Caco-2 (cell line): Measurements from ENCODE around the gene USF1. TPM values are rescaled to one million over a fixed set of nuclear protein-coding genes. Genes with fewer than 3 reads are reported as not detected.

Experiments
- BruUV-seq: library from RNA; stranded (reverse); fragments of 400-500 nt; replicated peaks from 2 replicates; lab custom pipeline; 2021; lab: Mats Ljungman, UMichigan
- CTCF ChIA-PET: fragments of 300-600 bp; sonication (Branson Sonifier 250); formaldehyde crosslinking; loops from one replicate; lab custom pipeline; 2022; ENCODE audit warnings: antibody characterized with exemption; lab: Charles Lee
- POLR2A ChIA-PET: fragments of 300-600 bp; sonication (Branson Sonifier 250); formaldehyde crosslinking; loops from one replicate; lab custom pipeline; 2022; ENCODE audit warnings: antibody characterized with exemption; lab: Charles Lee
- DNase-seq, 2 experiments: peaks; one replicate each; pipeline versions ENCODE4 v3.0.0 to v3.0.0-alpha.2; 2020 to 2022
- H3K27me3 ChIP-seq: replicated peaks from 2 replicates; pipeline ENCODE4 v1.6.0; 2011; ENCODE audit warnings: low read length; ENCODE audit not compliant: control insufficient read depth, insufficient read depth
- H3K36me3 ChIP-seq: 2 replicates; pipeline ENCODE4 v1.5.1; 2011; ENCODE audit warnings: low read length; ENCODE audit not compliant: control insufficient read depth, insufficient read depth
- H3K4me1 ChIP-seq: fragments of 250-450 bp; sonication (Bioruptor Pico); 2 replicates; pipeline ENCODE4 v1.5.1; 2020; ENCODE audit warnings: mild to moderate bottlenecking
- H3K4me3 ChIP-seq: 2 replicates; pipeline ENCODE4 v1.5.1; 2011; ENCODE audit warnings: low read depth, mild to moderate bottlenecking, control low read depth, low read length
- H3K9me3 ChIP-seq: fragments of 250-450 bp; sonication (Bioruptor Pico); 2 replicates; pipeline ENCODE4 v1.5.1; 2020; ENCODE audit warnings: mild to moderate bottlenecking, moderate library complexity
- H3K27ac Mint-ChIP-seq: one replicate; pipeline ENCODE4 v1.8.0; 2022; ENCODE audit warnings: mixed read lengths; ENCODE audit not compliant: unreplicated experiment
- H3K27me3 Mint-ChIP-seq: one replicate; pipeline ENCODE4 v1.8.0; 2022; ENCODE audit warnings: mixed read lengths; ENCODE audit not compliant: insufficient read depth, unreplicated experiment
- H3K36me3 Mint-ChIP-seq: one replicate; pipeline ENCODE4 v1.8.0; 2022; ENCODE audit warnings: mild to moderate bottlenecking, mixed read lengths; ENCODE audit not compliant: insufficient read depth, unreplicated experiment
- H3K4me1 Mint-ChIP-seq: one replicate; pipeline ENCODE4 v1.8.0; 2022; ENCODE audit warnings: low read depth, mixed read lengths; ENCODE audit not compliant: unreplicated experiment
- H3K4me3 Mint-ChIP-seq: one replicate; pipeline ENCODE4 v1.8.0; 2022; ENCODE audit warnings: mild to moderate bottlenecking, moderate library complexity, mixed read lengths; ENCODE audit not compliant: unreplicated experiment
- H3K9me3 Mint-ChIP-seq: one replicate; pipeline ENCODE4 v1.8.0; 2022; ENCODE audit warnings: mixed read lengths; ENCODE audit not compliant: unreplicated experiment
- intact Hi-C: fragments of 100-400 bp; cut with micrococcal nuclease; formaldehyde crosslinking; loops from one replicate; pipeline ENCODE4 v1.10.0; 2022; ENCODE audit not compliant: unreplicated experiment
- total RNA-seq: library from RNA; stranded (reverse); gene quantifications from 2 replicates; pipeline ENCODE4 v1.2.3, GENCODE V29; 2022
- TF ChIP-seq, protein P1 (sequence below), 2 experiments: fragments of 200-600 bp in 1 of 2; IDR thresholded peaks; 1 replicate in 1 of 2; 2 replicates in 1 of 2; pipeline versions ENCODE4 v1.5.1 to v1.8.0; 2011 to 2022; ENCODE audit warnings: antibody characterized with exemption in 1 of 2, control low read depth in 1 of 2, inconsistent platforms in 1 of 2, low read depth in 1 of 2, low read length in 1 of 2, mild to moderate bottlenecking in 1 of 2, moderate library complexity in 1 of 2; ENCODE audit not compliant: insufficient read depth in 1 of 2, severe bottlenecking in 1 of 2, unreplicated experiment in 1 of 2

Gene USF1
- total RNA-seq, 1 experiment from 2014 or later, result 49.7 TPM

DNA sequence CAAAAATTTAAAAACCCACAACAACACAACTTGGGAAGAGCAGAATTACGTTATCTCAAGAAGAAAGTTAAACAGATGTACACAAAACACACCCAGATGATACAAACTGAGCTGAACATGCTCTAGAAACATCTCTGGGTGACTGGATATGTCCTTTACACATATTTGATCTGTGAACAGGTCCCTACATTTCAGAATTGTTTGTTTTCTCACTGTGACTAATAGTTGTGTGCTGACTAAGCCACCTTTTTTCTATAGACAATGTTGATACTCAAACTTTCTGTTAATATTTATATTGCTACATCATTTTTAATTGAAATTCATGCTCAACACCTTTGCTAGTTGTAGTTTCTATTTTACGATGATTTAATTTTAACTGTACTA is 23.8 kb downstream of the USF1 start:
- Mint-ChIP-seq H3K27me3 (no peaks in the 10 kb centered on the region), H3K4me1 (peaks cover 49% of the 10 kb centered on the region), H3K27ac (peak overlapping the region; percentile 97), H3K9me3 (no peaks in the 10 kb centered on the region), H3K36me3 (peaks cover 28% of the 10 kb centered on the region), H3K4me3 (peak overlapping the region; percentile 89)
- no peaks in the 10 kb centered on the region for H3K9me3 ChIP-seq
- TF ChIP-seq, protein P1, sequence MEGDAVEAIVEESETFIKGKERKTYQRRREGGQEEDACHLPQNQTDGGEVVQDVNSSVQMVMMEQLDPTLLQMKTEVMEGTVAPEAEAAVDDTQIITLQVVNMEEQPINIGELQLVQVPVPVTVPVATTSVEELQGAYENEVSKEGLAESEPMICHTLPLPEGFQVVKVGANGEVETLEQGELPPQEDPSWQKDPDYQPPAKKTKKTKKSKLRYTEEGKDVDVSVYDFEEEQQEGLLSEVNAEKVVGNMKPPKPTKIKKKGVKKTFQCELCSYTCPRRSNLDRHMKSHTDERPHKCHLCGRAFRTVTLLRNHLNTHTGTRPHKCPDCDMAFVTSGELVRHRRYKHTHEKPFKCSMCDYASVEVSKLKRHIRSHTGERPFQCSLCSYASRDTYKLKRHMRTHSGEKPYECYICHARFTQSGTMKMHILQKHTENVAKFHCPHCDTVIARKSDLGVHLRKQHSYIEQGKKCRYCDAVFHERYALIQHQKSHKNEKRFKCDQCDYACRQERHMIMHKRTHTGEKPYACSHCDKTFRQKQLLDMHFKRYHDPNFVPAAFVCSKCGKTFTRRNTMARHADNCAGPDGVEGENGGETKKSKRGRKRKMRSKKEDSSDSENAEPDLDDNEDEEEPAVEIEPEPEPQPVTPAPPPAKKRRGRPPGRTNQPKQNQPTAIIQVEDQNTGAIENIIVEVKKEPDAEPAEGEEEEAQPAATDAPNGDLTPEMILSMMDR (IDR thresholded peaks at IDR 0.05; ENCODE audit: insufficient read depth in 1 of 2, low read depth in 1 of 2, low read length in 1 of 2, severe bottlenecking in 1 of 2, unreplicated experiment in 1 of 2), result no peak
- no TSS peak for BruUV-seq
- intact Hi-C loops, result loop anchor here (1.0 kb wide), 2 partner anchors 9 to 23 kb away; partner anchors contain the start of gene USF1
- H3K4me3 ChIP-seq, result peak overlapping the region; percentile 54
- POLR2A ChIA-PET, result interaction anchor here (1.1 to 3.2 kb wide), 11 partner anchors 11 to 132 kb away, joined by 3 to 84 read pairs (median 15); partner anchors contain the start of genes DEDD, ITLN2, NIT1 and PFDN2
- no peaks in the 10 kb centered on the region; the same call in none of the 2 replicates for H3K36me3 ChIP-seq
- H3K27me3 ChIP-seq, result no peaks in the 10 kb centered on the region
- DNase-seq, result no peak
- H3K4me1 ChIP-seq, result peaks cover 32% of the 10 kb centered on the region
- CTCF ChIA-PET, result interaction anchor here (1.0 to 3.3 kb wide), 8 partner anchors 9 to 144 kb away, joined by 3 to 53 read pairs (median 5); partner anchors contain the start of genes PPOX and TSTD1

DNA sequence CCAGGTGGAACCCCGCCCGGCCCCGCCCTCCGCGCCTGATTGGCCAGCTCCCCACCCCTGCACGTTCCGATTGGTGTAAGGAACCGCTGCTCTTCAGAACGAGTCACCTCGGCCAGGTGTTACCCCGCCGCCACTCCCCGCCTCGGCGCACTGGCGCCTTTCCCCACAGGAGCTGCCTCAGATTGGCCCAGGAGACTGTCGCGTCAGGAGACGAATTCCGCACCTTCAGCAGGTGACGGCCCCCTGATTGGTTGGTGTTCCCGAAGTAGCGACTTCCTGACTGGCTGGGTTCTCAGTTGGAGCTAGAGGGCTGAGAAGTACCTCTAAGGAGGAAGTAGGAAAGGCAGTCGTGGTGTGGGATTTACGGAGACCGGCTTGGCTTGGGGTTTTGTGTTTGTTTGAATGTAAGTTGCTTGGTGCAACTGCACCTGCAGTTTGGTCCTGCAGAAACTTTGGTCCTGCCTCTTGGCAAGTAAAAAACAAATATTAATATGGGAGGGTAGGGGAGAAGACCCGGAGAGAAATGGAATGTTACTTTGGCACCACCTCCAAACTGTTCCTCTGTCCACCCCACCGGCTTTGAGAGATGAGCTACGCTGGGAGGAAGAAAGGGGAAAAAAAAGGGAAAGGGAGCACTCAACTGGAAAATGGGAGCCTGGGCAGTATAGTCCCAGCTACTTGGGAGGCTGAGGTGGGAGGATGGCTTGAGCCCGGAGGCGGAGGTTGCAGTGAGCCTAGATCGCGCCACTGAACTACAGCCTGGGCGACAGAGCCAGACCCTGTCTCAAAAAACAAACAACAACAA is 24.4 kb downstream of the USF1 start:
- Mint-ChIP-seq H3K36me3 (peaks cover 34% of the 10 kb centered on the region), H3K27ac (peak overlapping the region; percentile 97), H3K27me3 (no peaks in the 10 kb centered on the region), H3K4me1 (peaks cover 50% of the 10 kb centered on the region), H3K4me3 (peak overlapping the region; percentile 89), H3K9me3 (no peaks in the 10 kb centered on the region)
- Histone ChIP-seq H3K36me3 (no peaks in the 10 kb centered on the region; the same call in none of the 2 replicates), H3K27me3 (no peaks in the 10 kb centered on the region), H3K4me1 (peaks cover 38% of the 10 kb centered on the region), H3K9me3 (no peaks in the 10 kb centered on the region), H3K4me3 (peak overlapping the region; percentile 67)
- TSS peak; percentile 82 for BruUV-seq
- ChIA-PET POLR2A (interaction anchor here (0.6 to 3.2 kb wide), 25 partner anchors 10 to 381 kb away, joined by 3 to 84 read pairs (median 6); partner anchors contain the start of genes DEDD, ITLN2, NIT1 and PFDN2), CTCF (interaction anchor here (0.7 to 3.3 kb wide), 14 partner anchors 8 to 343 kb away, joined by 3 to 53 read pairs (median 5); partner anchors contain the start of genes PPOX, TOMM40L, TSTD1 and USF1)
- DNase-seq, result peak; percentile 99 to 100
- intact Hi-C loops, result loop anchor here (1.0 kb wide), 2 partner anchors 8 to 24 kb away; partner anchors contain the start of gene USF1
- TF ChIP-seq, protein P1 (IDR thresholded peaks at IDR 0.05; ENCODE audit: insufficient read depth in 1 of 2, low read depth in 1 of 2, low read length in 1 of 2, severe bottlenecking in 1 of 2, unreplicated experiment in 1 of 2), result no peak
